ENCODE results near the gene ARSK.

Gene ARSK

DNA sequence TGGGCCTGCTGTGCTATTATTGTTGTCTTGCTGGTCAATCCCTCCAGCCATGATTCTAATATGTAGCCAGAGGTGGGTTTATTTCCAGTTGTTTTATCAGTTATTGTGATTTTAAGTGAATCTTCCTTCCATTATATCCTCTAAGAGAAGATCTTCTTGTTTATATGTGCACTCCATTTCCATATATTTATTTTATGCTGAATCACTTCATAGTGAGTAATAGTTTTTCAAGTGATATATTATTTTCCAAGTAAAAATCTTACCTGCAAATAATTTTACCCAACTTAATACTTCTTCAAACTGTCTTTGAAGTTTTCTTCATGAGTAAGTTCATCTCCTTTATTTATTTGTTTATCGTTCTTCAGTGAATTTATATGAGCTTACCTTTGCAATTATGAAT, 51.5 kb downstream of the ARSK start:
- TF ChIP-seq, protein P1, sequence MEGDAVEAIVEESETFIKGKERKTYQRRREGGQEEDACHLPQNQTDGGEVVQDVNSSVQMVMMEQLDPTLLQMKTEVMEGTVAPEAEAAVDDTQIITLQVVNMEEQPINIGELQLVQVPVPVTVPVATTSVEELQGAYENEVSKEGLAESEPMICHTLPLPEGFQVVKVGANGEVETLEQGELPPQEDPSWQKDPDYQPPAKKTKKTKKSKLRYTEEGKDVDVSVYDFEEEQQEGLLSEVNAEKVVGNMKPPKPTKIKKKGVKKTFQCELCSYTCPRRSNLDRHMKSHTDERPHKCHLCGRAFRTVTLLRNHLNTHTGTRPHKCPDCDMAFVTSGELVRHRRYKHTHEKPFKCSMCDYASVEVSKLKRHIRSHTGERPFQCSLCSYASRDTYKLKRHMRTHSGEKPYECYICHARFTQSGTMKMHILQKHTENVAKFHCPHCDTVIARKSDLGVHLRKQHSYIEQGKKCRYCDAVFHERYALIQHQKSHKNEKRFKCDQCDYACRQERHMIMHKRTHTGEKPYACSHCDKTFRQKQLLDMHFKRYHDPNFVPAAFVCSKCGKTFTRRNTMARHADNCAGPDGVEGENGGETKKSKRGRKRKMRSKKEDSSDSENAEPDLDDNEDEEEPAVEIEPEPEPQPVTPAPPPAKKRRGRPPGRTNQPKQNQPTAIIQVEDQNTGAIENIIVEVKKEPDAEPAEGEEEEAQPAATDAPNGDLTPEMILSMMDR (IDR thresholded peaks at IDR 0.05; ENCODE audit: insufficient read depth, low read depth, low read length, missing control alignments), result no peak
- H3K4me3 ChIP-seq (ENCODE audit: low read length), result no peak overlapping the region
- DNase-seq (ENCODE audit: low read depth), result no peak

DNA sequence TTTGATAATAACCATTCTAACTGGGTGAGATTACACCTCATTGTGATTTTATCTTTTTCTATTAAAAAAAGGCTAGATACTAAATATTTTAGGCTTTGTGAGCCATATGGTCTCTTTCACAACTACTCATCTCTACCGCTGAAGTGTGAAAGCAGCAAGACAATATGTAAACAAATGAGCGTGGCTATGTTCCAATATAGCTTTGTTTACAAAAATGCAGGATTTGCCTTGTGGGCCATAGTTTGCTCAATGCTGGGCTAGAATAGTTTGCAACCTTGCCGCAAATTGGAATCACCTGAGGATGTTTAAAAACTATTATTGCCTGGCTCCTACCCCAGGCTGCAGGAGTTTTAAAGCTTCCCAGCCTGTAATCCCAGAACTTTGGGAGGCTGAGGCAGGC, 54.8 kb downstream of the ARSK start:
- no peak for DNase-seq (ENCODE audit: low read depth)
- TF ChIP-seq, protein P1 (IDR thresholded peaks at IDR 0.05; ENCODE audit: insufficient read depth, low read depth, low read length, missing control alignments), result no peak
- H3K4me3 ChIP-seq (ENCODE audit: low read length), result no peak overlapping the region

DNA sequence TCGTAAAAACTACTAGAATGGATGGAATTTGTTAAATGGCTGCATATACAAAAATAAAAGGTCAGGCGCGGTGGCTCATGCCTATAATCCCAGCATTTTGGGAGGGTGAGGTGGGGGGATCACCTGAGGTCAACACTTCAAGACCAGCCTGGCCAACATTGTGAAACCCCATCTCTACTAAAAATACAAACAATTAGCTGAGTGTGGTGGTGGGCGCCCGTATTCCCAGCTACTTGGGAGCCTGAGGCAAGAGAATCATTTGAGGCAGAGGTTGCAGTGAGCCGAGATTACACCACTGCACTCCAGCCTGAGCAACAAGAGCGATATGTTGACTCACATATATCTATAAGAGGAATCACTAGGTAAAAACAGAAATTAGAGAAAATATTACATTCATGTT, 55.6 kb downstream of the ARSK start:
- no peak for DNase-seq (ENCODE audit: low read depth)
- no peak overlapping the region for H3K4me3 ChIP-seq (ENCODE audit: low read length)
- TF ChIP-seq, protein P1 (IDR thresholded peaks at IDR 0.05; ENCODE audit: insufficient read depth, low read depth, low read length, missing control alignments), result no peak

DNA sequence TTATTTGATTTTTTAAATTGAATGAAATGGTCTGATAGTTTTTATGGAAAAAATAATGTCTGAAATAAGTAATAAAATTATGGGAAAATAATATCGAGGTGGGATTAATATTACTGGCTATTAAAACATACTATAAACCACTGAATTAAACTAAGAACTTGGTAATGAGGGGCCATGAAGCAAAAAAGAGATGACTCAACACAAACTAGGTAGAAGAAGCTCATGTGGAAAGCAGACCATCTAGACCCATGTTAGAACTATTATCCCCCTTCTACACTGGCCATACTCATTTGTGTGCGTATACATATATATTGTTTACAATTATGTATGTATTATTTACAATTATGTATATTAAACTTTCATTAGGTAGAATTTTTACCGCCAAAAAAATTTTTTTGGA, 56.5 kb downstream of the ARSK start:
- TF ChIP-seq, protein P1 (IDR thresholded peaks at IDR 0.05; ENCODE audit: insufficient read depth, low read depth, low read length, missing control alignments), result no peak
- no peak overlapping the region for H3K4me3 ChIP-seq (ENCODE audit: low read length)
- no peak for DNase-seq (ENCODE audit: low read depth)

DNA sequence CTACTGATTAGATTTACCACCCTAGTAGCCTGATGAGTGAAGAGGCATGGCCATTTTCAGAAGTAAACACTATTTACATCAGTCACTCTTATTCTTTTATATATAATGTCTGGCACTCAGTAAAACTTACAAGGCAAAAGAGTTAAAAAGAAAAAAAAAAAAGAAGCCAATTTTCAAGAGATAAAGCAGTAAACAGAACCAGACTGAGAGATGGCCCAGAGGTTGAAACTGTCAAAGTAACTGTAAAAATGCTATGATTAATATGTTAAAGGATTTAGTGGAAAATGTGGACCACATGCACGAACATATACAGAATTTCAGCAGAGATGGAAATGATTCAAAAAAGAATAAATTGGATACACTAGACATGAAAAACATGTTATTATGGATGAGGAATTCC, 58.6 kb downstream of the ARSK start:
- TF ChIP-seq, protein P1 (IDR thresholded peaks at IDR 0.05; ENCODE audit: insufficient read depth, low read depth, low read length, missing control alignments), result no peak
- H3K4me3 ChIP-seq (ENCODE audit: low read length), result no peak overlapping the region
- DNase-seq (ENCODE audit: low read depth), result no peak

DNA sequence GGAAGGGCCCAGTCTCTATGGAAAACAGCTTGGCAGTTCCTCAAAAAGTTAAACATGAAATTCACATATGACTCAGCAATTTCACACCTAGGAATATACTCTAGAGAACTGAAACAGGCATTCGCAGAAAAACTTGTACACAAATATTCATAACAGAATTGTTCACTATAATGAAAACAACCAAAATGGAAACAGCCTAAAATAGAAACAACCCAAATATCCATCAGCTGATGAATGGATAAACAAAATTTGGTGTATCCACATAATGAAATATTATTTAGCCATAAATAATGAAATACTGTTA, 60.2 kb downstream of the ARSK start:
- TF ChIP-seq, protein P1 (IDR thresholded peaks at IDR 0.05; ENCODE audit: insufficient read depth, low read depth, low read length, missing control alignments), result no peak
- no peak for DNase-seq (ENCODE audit: low read depth)
- H3K4me3 ChIP-seq (ENCODE audit: low read length), result no peak overlapping the region

DNA sequence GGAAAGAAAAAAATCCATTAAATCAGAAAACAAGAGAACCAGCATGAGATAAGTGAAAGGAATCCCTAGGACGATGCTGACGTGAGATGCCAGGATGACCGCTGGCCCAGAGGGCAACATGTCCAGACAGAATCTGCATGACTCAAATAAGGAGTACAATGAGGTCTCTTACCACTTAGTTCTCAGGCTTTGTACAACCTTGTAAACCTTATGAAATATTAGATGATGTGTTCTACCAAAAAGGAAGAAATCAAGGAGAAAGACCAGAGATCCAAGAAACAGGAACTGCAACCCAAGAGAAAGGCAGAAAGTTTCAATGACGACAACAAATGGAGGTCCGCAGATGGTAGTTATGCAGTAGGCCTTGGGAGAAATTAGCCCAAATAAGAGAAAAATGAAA, 62.2 kb downstream of the ARSK start:
- TF ChIP-seq, protein P1 (IDR thresholded peaks at IDR 0.05; ENCODE audit: insufficient read depth, low read depth, low read length, missing control alignments), result no peak
- DNase-seq (ENCODE audit: low read depth), result peak; percentile 94
- H3K4me3 ChIP-seq (ENCODE audit: low read length), result no peak overlapping the region
